NCI-H2227 (cell line): ENCODE measurements around the gene MLN.

Source experiments
- DNase-seq: peaks from one replicate; lab custom pipeline; 2025; ENCODE audit not compliant: unreplicated experiment; lab: John Stamatoyannopoulos, UW

The MLN gene

GRCh38 chr6:33790379-33790778 is 13.4 kb downstream of the MLN start:
- no peak for DNase-seq

- DNase-seq = no peak
These were observed 14.3 kb downstream of the MLN start for GRCh38 chr6:33789550-33789895.

- peak; percentile 96 for DNase-seq
These were observed 14.9 kb downstream of the MLN start, which contains the start of gene LEMD2 for GRCh38 chr6:33788694-33789549. TSS of gene LEMD2 (minus strand) at chr6:33789130. CDS start at chr6:33789116, 14 bp downstream.

- peak; percentile 54 for DNase-seq
These were observed 15.7 kb downstream of the MLN start for GRCh38 chr6:33787954-33788693.

GRCh38 chr6:33787346-33787953 is 16.4 kb downstream of the MLN start:
- no peak for DNase-seq

GRCh38 chr6:33786736-33787135 is 17.1 kb downstream of the MLN start:
- DNase-seq = no peak

- DNase-seq = no peak
These were observed 18.0 kb downstream of the MLN start for GRCh38 chr6:33785778-33786177.

- no peak for DNase-seq
These were observed 19.0 kb downstream of the MLN start for GRCh38 chr6:33784787-33785186.

- DNase-seq = no peak
These were observed 19.9 kb downstream of the MLN start for GRCh38 chr6:33783781-33784520.

GRCh38 chr6:33782561-33782960 is 21.2 kb downstream of the MLN start:
- DNase-seq = no peak

- no peak for DNase-seq
These were observed 22.4 kb downstream of the MLN start for GRCh38 chr6:33781131-33781975.

- DNase-seq = no peak
These were observed 23.9 kb downstream of the MLN start for GRCh38 chr6:33779895-33780294.

GRCh38 chr6:33779290-33779689 is 24.5 kb downstream of the MLN start:
- peak; percentile 66 for DNase-seq

GRCh38 chr6:33778444-33779121 is 25.2 kb downstream of the MLN start:
- no peak for DNase-seq

GRCh38 chr6:33777398-33778388 is 26.1 kb downstream of the MLN start:
- DNase-seq = no peak

- DNase-seq = no peak
These were observed 27.0 kb downstream of the MLN start for GRCh38 chr6:33776764-33777163.

GRCh38 chr6:33776186-33776585 is 27.6 kb downstream of the MLN start:
- DNase-seq = no peak

- no peak for DNase-seq
These were observed 29.0 kb downstream of the MLN start for GRCh38 chr6:33774774-33775173.
